Measurements from ENCODE around the gene DMD. TPM values are rescaled to one million over a fixed set of nuclear protein-coding genes. Genes with fewer than 3 reads are reported as not detected.

Gene DMD
- total RNA-seq, 2 experiments from 2014 or later = 0.27 to 0.49 TPM

- intact Hi-C loops (cut with micrococcal nuclease) = no loop called here
- H3K27me3 Mint-ChIP-seq = peaks cover 19% of the 10 kb centered on the region
- ChIA-PET POLR2A (no interaction called here), CTCF (interaction anchor here (1.4 kb wide), 1 partner anchor 227 kb away, joined by 4 read pairs; no protein-coding TSS in a partner anchor)
- ATAC-seq = no peak
- no peak for DNase-seq
- H3K4me1 Mint-ChIP-seq (ENCODE audit: low read depth) = peaks cover 2% of the 10 kb centered on the region
- no peaks in the 10 kb centered on the region for H3K36me3 Mint-ChIP-seq (ENCODE audit: low read depth)
- TF ChIP-seq, protein P1, sequence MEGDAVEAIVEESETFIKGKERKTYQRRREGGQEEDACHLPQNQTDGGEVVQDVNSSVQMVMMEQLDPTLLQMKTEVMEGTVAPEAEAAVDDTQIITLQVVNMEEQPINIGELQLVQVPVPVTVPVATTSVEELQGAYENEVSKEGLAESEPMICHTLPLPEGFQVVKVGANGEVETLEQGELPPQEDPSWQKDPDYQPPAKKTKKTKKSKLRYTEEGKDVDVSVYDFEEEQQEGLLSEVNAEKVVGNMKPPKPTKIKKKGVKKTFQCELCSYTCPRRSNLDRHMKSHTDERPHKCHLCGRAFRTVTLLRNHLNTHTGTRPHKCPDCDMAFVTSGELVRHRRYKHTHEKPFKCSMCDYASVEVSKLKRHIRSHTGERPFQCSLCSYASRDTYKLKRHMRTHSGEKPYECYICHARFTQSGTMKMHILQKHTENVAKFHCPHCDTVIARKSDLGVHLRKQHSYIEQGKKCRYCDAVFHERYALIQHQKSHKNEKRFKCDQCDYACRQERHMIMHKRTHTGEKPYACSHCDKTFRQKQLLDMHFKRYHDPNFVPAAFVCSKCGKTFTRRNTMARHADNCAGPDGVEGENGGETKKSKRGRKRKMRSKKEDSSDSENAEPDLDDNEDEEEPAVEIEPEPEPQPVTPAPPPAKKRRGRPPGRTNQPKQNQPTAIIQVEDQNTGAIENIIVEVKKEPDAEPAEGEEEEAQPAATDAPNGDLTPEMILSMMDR (IDR thresholded peaks at IDR 0.05) = no peak
- H3K4me3 Mint-ChIP-seq = no peak overlapping the region
- no peak overlapping the region for H3K27ac Mint-ChIP-seq
- no peaks in the 10 kb centered on the region for H3K9me3 Mint-ChIP-seq
These were observed 1946.0 kb downstream of the DMD start for GRCh38 chrX:31265383-31265782.

GRCh38 chrX:31260351-31260750 lies 1951.0 kb downstream of the DMD start:
- H3K27me3 Mint-ChIP-seq = peaks cover 8% of the 10 kb centered on the region
- intact Hi-C loops (cut with micrococcal nuclease) = no loop called here
- no peak overlapping the region for H3K4me3 Mint-ChIP-seq
- no peaks in the 10 kb centered on the region for H3K36me3 Mint-ChIP-seq (ENCODE audit: low read depth)
- no peaks in the 10 kb centered on the region for H3K4me1 Mint-ChIP-seq (ENCODE audit: low read depth)
- H3K9me3 Mint-ChIP-seq = no peaks in the 10 kb centered on the region
- CTCF ChIA-PET = no interaction called here
- ATAC-seq = no peak
- DNase-seq = no peak
- no peak overlapping the region for H3K27ac Mint-ChIP-seq
- TF ChIP-seq, protein P1 (IDR thresholded peaks at IDR 0.05) = no peak
- POLR2A ChIA-PET = no interaction called here

GRCh38 chrX:31258166-31258565 lies 1953.2 kb downstream of the DMD start:
- TF ChIP-seq, protein P1 (IDR thresholded peaks at IDR 0.05) = no peak
- Mint-ChIP-seq H3K4me3 (no peak overlapping the region), H3K36me3 (ENCODE audit: low read depth) (no peaks in the 10 kb centered on the region), H3K27me3 (no peaks in the 10 kb centered on the region), H3K4me1 (ENCODE audit: low read depth) (no peaks in the 10 kb centered on the region), H3K9me3 (no peaks in the 10 kb centered on the region), H3K27ac (no peak overlapping the region)
- intact Hi-C loops (cut with micrococcal nuclease) = no loop called here
- no peak for DNase-seq
- ChIA-PET CTCF (no interaction called here), POLR2A (no interaction called here)
- ATAC-seq = no peak

DNA sequence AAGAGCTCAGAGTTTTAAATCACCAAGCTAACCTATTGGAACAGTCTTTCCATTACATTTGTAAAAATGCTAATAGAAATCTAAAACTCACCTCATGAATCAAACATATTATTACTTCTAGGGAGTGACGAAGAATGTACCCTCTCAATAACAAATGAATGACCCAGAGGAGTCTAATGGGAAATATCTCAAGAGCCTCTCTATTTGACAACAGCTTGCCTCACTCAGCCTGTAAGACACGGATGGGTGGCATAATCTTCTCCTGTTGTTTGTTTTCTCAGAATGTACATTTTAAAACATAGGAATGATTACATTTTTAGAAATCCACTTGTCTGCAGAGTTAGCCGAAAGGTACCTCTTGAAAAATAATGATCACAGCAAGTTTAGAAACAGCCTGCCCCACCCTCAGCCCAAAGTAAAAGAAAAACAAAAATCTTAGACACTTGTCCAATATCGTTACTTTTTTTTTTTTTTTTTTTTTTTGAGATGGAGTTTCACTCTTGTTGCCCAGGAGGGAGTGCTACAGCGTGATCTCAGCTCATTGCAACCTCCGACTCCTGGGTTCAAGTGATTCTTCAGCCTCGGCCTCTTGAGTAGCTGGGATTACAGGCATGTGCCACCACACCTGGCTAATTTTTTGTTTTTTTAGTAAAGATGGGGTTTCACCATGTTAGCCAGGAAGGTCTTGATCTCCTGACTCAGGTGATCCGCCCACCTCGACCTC lies 1955.9 kb downstream of the DMD start:
- H3K4me3 Mint-ChIP-seq = no peak overlapping the region
- no peaks in the 10 kb centered on the region for H3K27me3 Mint-ChIP-seq
- CTCF ChIA-PET = no interaction called here
- no peak overlapping the region for H3K27ac Mint-ChIP-seq
- H3K9me3 Mint-ChIP-seq = no peaks in the 10 kb centered on the region
- POLR2A ChIA-PET = interaction anchor here (0.6 kb wide), 1 partner anchor 66 kb away, joined by 3 read pairs; no protein-coding TSS in a partner anchor
- TF ChIP-seq, protein P1 (IDR thresholded peaks at IDR 0.05) = no peak
- H3K4me1 Mint-ChIP-seq (ENCODE audit: low read depth) = no peaks in the 10 kb centered on the region
- no peak for ATAC-seq
- intact Hi-C loops (cut with micrococcal nuclease) = no loop called here
- no peak for DNase-seq
- no peaks in the 10 kb centered on the region for H3K36me3 Mint-ChIP-seq (ENCODE audit: low read depth)

- DNase-seq (no peak), ATAC-seq (no peak)
- TF ChIP-seq, protein P1 (IDR thresholded peaks at IDR 0.05) = no peak
- no peaks in the 10 kb centered on the region for H3K36me3 Mint-ChIP-seq (ENCODE audit: low read depth)
- no peaks in the 10 kb centered on the region for H3K27me3 Mint-ChIP-seq
- H3K4me1 Mint-ChIP-seq (ENCODE audit: low read depth) = no peaks in the 10 kb centered on the region
- no peak overlapping the region for H3K4me3 Mint-ChIP-seq
- ChIA-PET CTCF (no interaction called here), POLR2A (no interaction called here)
- no peak overlapping the region for H3K27ac Mint-ChIP-seq
- H3K9me3 Mint-ChIP-seq = no peaks in the 10 kb centered on the region
- intact Hi-C loops (cut with micrococcal nuclease) = no loop called here
These were observed 1959.2 kb downstream of the DMD start for GRCh38 chrX:31252133-31252532.
